Hepatocyte (in vitro differentiated cells): ENCODE measurements around the gene PHEX. TPM values are rescaled to one million over a fixed set of nuclear protein-coding genes. Genes with fewer than 3 reads are reported as not detected.

Source experiments
- DNase-seq: peaks from one replicate; pipeline ENCODE4 v3.0.0-alpha.2; 2016; ENCODE audit warnings: low spot score
- H2AFZ ChIP-seq: fragments of 200-600 bp; sonication (generic); 2 replicates; pipeline ENCODE4 v1.6.0; 2016; ENCODE audit warnings: antibody characterized with exemption, mild to moderate bottlenecking
- H3K27ac ChIP-seq: fragments of 200-600 bp; sonication (generic); 2 replicates; pipeline ENCODE4 v1.5.1; 2016; ENCODE audit warnings: mild to moderate bottlenecking
- H3K27me3 ChIP-seq: fragments of 200-600 bp; sonication (generic); 2 replicates; pipeline ENCODE4 v1.6.1; 2016
- H3K36me3 ChIP-seq: fragments of 200-600 bp; sonication (generic); replicated peaks from 2 replicates; pipeline ENCODE4 v1.5.1; 2016; ENCODE audit warnings: low read depth; ENCODE audit not compliant: insufficient read depth
- H3K4me1 ChIP-seq: fragments of 200-600 bp; sonication (generic); 2 replicates; pipeline ENCODE4 v1.5.1; 2016; ENCODE audit warnings: mild to moderate bottlenecking, moderate library complexity; ENCODE audit not compliant: insufficient read depth
- H3K4me2 ChIP-seq: fragments of 200-600 bp; sonication (generic); 2 replicates; pipeline ENCODE4 v1.6.0; 2016
- H3K4me3 ChIP-seq: fragments of 200-600 bp; sonication (generic); 2 replicates; pipeline ENCODE4 v1.5.1; 2016; ENCODE audit warnings: mild to moderate bottlenecking
- H3K79me2 ChIP-seq: fragments of 200-600 bp; sonication (generic); 2 replicates; pipeline ENCODE4 v1.6.0; 2017; ENCODE audit warnings: mild to moderate bottlenecking
- H3K9me2 ChIP-seq: fragments of 200-600 bp; sonication (generic); replicated peaks from 2 replicates; pipeline ENCODE4 v1.6.0; 2017; ENCODE audit warnings: mild to moderate bottlenecking; ENCODE audit not compliant: insufficient read depth
- H3K9me3 ChIP-seq: fragments of 200-600 bp; sonication (generic); 2 replicates; pipeline ENCODE4 v1.5.1; 2016; ENCODE audit warnings: low read depth, mild to moderate bottlenecking
- H4K20me1 ChIP-seq: fragments of 200-600 bp; sonication (generic); 2 replicates; pipeline ENCODE4 v1.6.0; 2016; ENCODE audit warnings: mild to moderate bottlenecking; ENCODE audit not compliant: insufficient read depth, poor library complexity, severe bottlenecking
- EZH2 ChIP-seq: fragments of 200-600 bp; sonication (generic); IDR thresholded peaks from 2 replicates; pipeline ENCODE4 v1.6.1; 2016; ENCODE audit warnings: antibody characterized with exemption, mild to moderate bottlenecking, borderline replicate concordance
- EZH2phosphoT487 ChIP-seq: fragments of 200-600 bp; sonication (generic); IDR thresholded peaks from one replicate; pipeline ENCODE4 v1.6.1; 2018; ENCODE audit warnings: antibody characterized with exemption, mild to moderate bottlenecking, low read depth, moderate library complexity; ENCODE audit not compliant: unreplicated experiment, severe bottlenecking
- WGBS: methylation state at CpG from one replicate; pipeline ENCODE4 v1.1.6; 2016; ENCODE audit warnings: low lambda C conversion rate; ENCODE audit errors: missing lambda C conversion rate; 5-methylcytosine and 5-hydroxymethylcytosine counted together
- polyA plus RNA-seq: library from polyadenylated mRNA; unstranded; fragments of >200 nt; fragmentation: Nextera tagmentation; extraction: Ambion mirVana; gene quantifications from 2 replicates; pipeline ENCODE4 v1.2.1, GENCODE V29; 2016
- total RNA-seq: library from RNA; depleted of rRNA; stranded (reverse); fragments of >200 nt; gene quantifications from 2 replicates; pipeline ENCODE4 v1.2.3, GENCODE V29; 2014
- TF ChIP-seq, protein P1 (sequence below): fragments of 200-600 bp; sonication (generic); IDR thresholded peaks from 2 replicates; pipeline ENCODE4 v1.5.1; 2016; ENCODE audit warnings: antibody characterized with exemption, mild to moderate bottlenecking; ENCODE audit not compliant: poor library complexity

The PHEX gene
- total and polyA plus RNA-seq, 2 experiments from 2014 or later = 0.05 to 0.27 TPM

DNA sequence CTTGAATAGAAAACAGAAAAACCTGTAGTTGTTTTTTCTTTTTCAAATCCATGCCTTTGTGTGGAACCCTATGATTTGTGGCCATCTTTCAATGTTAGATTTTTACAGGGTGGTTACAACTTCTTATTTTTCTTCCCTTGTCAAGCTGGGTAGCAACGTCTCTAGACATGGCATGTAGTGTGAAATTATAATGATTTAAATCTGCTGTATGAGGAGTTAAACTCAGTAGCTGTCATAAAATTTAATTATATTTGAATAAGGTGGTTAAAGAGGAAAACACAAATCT lies 162.5 kb downstream of the PHEX start:
- Histone ChIP-seq H3K79me2 (no peaks in the 10 kb centered on the region), H3K4me3 (no peak overlapping the region), H3K36me3 (no peaks in the 10 kb centered on the region), H3K4me1 (no peaks in the 10 kb centered on the region), H3K27me3 (no peaks in the 10 kb centered on the region), H4K20me1 (no peaks in the 10 kb centered on the region), H3K9me2 (no peaks in the 10 kb centered on the region), H3K4me2 (no peak overlapping the region), H3K27ac (no peak overlapping the region), H2AFZ (no peak overlapping the region), H3K9me3 (no peaks in the 10 kb centered on the region)
- WGBS = 58% methylated on average over 1 of the region's 1 CpG
- no peak for DNase-seq
- no peak for TF ChIP-seq EZH2phosphoT487

GRCh38 chrX:22196149-22196548 lies 164.0 kb downstream of the PHEX start:
- H3K79me2 ChIP-seq = no peaks in the 10 kb centered on the region
- H3K4me2 ChIP-seq = no peak overlapping the region
- H3K27me3 ChIP-seq = no peaks in the 10 kb centered on the region
- H3K4me3 ChIP-seq = no peak overlapping the region
- H3K9me3 ChIP-seq = no peaks in the 10 kb centered on the region
- 56% methylated on average over 1 of the region's 1 CpG for WGBS
- no peak overlapping the region for H2AFZ ChIP-seq
- H4K20me1 ChIP-seq = no peaks in the 10 kb centered on the region
- no peaks in the 10 kb centered on the region for H3K36me3 ChIP-seq
- H3K27ac ChIP-seq = no peak overlapping the region
- no peaks in the 10 kb centered on the region for H3K9me2 ChIP-seq
- TF ChIP-seq EZH2phosphoT487 (no peak), EZH2 (no peak)
- TF ChIP-seq, protein P1, sequence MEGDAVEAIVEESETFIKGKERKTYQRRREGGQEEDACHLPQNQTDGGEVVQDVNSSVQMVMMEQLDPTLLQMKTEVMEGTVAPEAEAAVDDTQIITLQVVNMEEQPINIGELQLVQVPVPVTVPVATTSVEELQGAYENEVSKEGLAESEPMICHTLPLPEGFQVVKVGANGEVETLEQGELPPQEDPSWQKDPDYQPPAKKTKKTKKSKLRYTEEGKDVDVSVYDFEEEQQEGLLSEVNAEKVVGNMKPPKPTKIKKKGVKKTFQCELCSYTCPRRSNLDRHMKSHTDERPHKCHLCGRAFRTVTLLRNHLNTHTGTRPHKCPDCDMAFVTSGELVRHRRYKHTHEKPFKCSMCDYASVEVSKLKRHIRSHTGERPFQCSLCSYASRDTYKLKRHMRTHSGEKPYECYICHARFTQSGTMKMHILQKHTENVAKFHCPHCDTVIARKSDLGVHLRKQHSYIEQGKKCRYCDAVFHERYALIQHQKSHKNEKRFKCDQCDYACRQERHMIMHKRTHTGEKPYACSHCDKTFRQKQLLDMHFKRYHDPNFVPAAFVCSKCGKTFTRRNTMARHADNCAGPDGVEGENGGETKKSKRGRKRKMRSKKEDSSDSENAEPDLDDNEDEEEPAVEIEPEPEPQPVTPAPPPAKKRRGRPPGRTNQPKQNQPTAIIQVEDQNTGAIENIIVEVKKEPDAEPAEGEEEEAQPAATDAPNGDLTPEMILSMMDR = no peak
- H3K4me1 ChIP-seq = no peaks in the 10 kb centered on the region
- DNase-seq = no peak

DNA sequence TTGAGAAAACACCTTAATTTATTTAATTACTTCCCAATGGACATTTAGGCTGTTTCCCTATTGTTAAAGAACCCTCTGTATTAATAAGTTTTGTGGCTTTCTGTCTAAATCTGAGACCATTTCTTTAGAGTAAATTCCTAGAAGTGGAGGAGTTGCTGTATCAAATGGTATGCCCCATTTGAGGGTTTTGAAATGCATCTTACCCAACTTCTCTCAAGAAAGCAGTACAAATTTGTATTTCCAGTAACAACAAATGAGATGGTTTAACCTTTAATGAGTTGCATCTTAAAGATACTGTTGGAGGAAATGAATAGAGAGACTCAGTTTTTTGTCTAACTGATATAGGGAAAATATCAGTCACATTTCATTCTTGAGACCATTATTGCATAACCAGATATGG lies 170.1 kb downstream of the PHEX start:
- Histone ChIP-seq H3K79me2 (no peaks in the 10 kb centered on the region), H4K20me1 (no peaks in the 10 kb centered on the region), H3K36me3 (no peaks in the 10 kb centered on the region), H3K9me3 (no peaks in the 10 kb centered on the region), H3K27me3 (no peaks in the 10 kb centered on the region), H3K4me1 (no peaks in the 10 kb centered on the region), H3K4me3 (no peak overlapping the region), H3K27ac (no peak overlapping the region), H3K4me2 (no peak overlapping the region), H3K9me2 (no peaks in the 10 kb centered on the region), H2AFZ (no peak overlapping the region)
- no peak for TF ChIP-seq EZH2
- no peak for TF ChIP-seq EZH2phosphoT487
- TF ChIP-seq, protein P1 = no peak
- DNase-seq = no peak

DNA sequence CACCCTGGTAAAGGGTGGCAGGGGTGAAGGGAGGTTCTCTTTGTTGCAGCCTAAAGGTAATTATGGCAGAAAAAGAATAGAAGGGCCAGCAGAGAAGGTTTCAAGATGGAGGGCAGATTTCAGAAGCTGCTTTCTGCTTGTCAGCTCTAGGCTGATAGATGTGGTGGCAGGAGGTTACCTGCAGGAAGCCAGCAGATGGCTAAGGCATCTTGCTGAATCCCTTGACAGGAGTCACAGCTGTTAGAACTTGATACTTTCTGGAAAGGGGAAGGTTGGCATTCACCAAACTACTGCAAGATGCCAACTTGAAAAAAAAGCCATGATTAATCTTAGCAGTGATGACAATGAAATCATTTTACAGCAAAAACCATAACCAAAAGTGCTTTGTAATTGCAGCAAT lies 171.1 kb downstream of the PHEX start:
- no peaks in the 10 kb centered on the region for H3K27me3 ChIP-seq
- no peaks in the 10 kb centered on the region for H3K9me2 ChIP-seq
- DNase-seq = no peak
- H4K20me1 ChIP-seq = no peaks in the 10 kb centered on the region
- H3K79me2 ChIP-seq = no peaks in the 10 kb centered on the region
- no peaks in the 10 kb centered on the region for H3K4me1 ChIP-seq
- no peak overlapping the region for H3K4me3 ChIP-seq
- H2AFZ ChIP-seq = no peak overlapping the region
- no peak for TF ChIP-seq EZH2
- H3K27ac ChIP-seq = no peak overlapping the region
- H3K36me3 ChIP-seq = no peaks in the 10 kb centered on the region
- H3K9me3 ChIP-seq = no peaks in the 10 kb centered on the region
- no peak overlapping the region for H3K4me2 ChIP-seq

DNA sequence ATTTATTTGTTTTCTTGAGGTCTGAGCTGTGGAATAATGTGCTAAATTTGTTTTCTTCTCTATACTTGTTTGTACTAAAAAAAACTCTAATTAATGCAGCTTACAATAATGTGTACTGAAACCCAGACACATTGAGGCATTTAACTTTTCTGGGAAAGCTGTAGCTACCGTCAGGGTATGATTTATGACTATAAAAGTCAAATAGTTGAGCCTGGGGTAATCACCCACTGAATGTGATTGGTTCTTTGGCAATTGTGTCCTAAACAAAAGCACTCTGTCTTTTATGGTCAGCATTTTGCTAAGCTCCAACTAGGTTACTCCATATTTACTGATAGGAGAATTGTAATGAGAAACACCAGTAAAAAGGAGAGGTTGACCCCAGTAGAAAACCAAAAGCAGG lies 174.7 kb downstream of the PHEX start:
- H3K4me2 ChIP-seq = no peak overlapping the region
- H3K27ac ChIP-seq = no peak overlapping the region
- no peak for DNase-seq
- no peaks in the 10 kb centered on the region for H4K20me1 ChIP-seq
- H3K9me2 ChIP-seq = no peaks in the 10 kb centered on the region
- no peaks in the 10 kb centered on the region for H3K27me3 ChIP-seq
- TF ChIP-seq EZH2phosphoT487 = no peak
- TF ChIP-seq, protein P1 = no peak
- TF ChIP-seq EZH2 = no peak
- no peaks in the 10 kb centered on the region for H3K36me3 ChIP-seq
- no peaks in the 10 kb centered on the region for H3K79me2 ChIP-seq
- 18% methylated on average over 1 of the region's 1 CpG for WGBS
- no peak overlapping the region for H2AFZ ChIP-seq
- no peaks in the 10 kb centered on the region for H3K4me1 ChIP-seq
- H3K4me3 ChIP-seq = no peak overlapping the region
- H3K9me3 ChIP-seq = no peaks in the 10 kb centered on the region
